GM11168 (cell line): Measurements from ENCODE around the gene FAIM.
"Not testable (repeated sequence)": the region's sequence is repeated elsewhere in the genome, so short reads cannot be mapped to it uniquely, and the experiment has no call there.

Experiments
- in situ Hi-C: fragments of 300-500 bp; cut with MboI; formaldehyde crosslinking; loops from one replicate; pipeline ENCODE4 v1.12.0; 2022; ENCODE audit warnings: low sequenced_read_pairs; ENCODE audit not compliant: unreplicated experiment

Gene FAIM

DNA sequence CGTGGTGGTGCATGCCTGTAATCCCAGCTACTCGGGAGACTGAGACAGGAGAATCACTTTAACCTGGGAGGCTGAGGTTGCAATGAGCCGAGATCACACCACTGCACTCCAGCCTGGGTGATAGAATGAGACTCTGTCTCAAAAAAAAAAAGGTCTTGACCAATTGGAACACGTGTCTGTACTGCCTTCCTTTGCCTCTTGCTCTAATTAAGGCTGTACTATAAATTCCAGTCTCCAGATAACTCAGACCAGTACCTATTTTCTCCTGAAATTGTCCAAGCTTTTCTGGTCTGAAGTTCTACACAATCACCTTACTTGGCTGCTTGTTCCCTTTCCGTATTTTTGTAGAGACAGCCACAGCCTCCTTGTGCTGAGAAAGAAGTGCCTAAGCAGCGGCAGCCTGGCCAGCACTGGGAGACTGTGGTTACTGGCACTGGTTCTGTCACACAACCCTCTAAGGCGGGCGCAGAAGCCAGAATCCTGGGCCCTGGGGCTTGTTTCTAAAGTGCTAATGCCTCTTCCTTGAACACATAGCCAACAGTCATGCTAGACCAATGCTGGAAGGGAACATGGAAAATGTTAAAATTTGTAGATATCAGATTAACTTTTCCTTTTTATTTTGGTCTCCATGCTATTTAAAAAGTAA is 8.3 kb upstream of the FAIM start:
- in situ Hi-C loops: no loop called here

DNA sequence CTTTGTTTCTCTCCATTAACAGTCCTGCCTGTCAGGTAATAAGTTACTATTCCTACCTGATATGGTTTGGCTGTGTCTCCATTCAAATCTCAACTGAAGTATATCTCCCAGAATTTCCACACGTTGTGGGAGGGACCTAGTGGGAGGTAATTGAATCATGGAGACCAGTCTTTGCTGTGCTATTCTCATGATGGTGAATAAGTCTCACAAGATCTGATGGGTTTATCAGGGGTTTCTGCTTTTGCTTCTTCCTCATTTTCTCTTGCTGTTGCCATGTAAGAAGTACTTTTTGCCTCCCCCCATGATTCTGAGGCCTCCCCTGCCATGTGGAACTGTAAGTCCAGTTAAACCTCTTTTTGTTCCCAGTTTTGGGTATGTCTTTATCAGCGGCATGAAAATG is 6.9 kb upstream of the FAIM start:
- in situ Hi-C loops: not testable (repeated sequence)

DNA sequence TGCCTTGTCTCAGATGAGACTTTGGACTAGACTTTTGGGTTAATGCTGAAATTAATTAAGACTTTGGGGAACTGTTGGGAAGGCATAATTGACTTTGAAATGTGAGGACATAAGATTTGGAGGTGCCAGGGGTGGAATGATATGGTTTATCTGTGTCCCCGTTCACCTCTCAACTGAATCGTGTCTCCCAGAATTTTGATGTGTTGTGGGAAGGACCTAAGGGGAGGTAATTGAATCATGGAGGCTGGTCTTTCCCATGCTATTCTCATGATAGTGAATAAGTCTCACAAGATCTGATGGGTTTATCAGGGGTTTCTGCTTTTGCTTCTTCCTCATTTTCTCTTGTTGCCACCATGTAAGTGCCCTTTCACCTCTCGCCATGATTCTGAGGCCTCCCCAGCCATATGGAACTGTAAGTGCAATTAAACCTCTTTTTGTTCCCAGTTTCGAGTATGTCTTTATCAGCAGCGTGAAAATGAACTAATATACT is 4.4 kb upstream of the FAIM start:
- in situ Hi-C loops: not testable (repeated sequence)

DNA sequence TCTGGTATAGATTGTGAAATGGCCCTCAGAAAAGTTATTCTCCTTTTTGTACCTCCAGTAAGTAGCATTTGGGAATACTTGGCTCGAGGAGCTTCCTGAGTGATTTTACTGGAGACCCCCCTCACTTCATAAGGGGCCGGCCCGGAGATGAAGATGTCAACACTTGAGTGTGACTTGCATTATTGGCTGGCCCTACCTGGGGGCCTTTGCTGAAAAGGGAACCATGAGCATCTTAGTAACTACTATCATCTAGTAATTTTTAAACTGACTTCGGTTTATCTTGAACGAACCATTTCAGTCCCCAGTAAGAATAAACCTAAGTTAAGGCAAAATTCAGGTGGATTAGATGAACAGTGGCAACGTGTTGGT is 1.3 kb downstream of the FAIM start:
- in situ Hi-C loops: no loop called here

DNA sequence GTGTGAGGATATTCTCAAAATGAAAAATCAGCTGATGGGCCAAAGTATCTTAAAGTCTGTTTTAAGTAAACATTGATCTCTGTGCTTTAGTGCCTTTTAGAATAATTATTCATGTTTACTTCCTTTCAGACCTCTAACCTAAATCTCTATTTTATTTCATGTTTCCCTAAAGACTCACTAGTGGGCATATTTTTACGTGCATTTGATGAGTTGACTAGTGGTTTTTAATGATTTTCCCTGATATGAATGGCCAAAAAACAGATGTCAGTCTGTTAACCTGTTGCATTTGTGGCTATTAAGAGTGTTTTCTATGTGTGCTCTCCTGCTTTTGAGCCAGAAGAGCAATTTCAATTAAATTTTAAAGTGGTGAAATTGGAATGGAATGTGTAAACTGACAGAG is 6.9 kb downstream of the FAIM start:
- in situ Hi-C loops: no loop called here

DNA sequence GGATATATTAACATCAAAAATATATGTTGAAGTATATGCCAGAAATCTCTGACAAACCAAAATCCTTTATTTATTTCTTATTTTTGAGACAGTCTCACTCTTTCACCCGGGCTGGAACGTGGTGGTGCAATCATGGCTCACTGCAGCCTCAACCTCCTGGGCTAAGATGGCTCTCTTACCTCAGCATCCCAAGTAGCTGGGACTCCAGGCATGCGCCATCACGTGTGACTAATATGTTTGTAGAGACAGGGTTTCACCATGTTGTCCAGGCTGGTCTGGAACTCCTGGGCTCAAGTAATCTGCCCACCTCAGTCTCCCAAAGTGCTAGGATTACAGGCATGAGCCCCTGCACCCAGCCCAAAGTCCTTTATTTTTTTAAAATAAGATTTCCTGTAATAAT is 11.9 kb downstream of the FAIM start:
- in situ Hi-C loops: no loop called here

DNA sequence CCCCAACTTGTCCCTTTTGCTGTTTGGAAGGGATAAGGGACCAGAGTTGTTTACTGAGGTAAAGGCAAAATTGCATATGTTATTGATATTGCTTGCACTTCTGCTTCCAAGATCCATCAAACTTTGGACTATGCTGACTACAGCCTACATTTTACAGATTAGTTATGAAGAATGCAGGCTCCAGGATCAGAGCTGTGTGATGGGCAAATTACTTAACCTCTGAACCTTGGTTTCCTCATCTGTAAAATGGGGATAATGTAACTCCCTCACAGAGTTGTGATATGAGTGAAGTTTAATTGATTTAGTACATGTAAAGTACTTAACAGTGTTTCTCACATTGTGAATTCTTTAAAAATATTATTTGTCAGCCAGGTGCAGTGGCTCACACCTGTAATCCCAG is 15.9 kb downstream of the FAIM start:
- in situ Hi-C loops: no loop called here

DNA sequence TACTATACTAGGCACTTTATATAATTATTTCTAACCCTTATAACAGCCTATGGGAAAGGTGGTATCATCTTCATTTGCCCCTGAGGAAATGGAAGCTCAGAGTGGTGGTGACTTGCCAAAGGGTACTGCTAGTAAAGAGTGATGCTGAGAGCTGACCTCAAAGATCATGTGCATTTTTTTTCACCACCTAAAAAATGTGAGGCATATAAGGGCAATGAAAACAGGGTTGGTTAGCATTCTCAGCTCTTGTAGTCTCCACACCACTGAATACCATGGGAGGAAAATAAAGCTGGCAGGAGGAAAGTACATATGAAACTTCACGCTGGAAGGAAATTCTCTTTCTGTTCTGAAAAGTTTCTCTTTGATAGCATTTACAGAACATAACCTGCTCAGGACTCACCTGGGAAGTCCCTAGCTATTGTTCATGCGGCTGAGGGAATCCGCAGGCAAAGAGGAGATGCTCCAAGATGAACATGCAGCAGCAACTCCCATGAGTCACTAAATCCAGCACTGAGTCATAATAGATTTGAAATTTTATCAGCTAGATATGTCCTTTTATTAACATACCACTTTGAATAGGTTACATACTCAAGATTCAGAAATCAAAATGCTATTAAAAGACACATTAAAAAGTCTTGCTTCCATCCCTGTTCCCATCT is 17.3 kb downstream of the FAIM start:
- in situ Hi-C loops: no loop called here

DNA sequence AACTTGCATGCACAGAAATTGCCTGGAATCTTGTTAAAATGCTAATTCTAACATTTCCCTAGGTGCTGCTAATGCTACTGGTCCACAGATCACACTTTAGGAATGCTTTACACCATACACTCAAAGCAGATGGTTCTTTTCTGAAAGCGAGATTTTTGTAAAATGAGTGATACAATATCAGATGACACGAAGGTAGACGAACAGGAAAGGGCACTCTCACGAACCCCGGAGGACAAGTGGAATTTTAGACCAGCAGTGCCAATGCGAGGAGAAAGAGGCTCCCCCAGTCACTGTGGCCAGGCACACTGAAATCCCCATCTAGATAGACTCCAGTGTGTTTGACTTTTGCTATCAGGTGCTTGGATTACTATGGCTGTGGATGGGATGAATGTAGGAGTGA is 21.0 kb downstream of the FAIM start:
- in situ Hi-C loops: no loop called here

DNA sequence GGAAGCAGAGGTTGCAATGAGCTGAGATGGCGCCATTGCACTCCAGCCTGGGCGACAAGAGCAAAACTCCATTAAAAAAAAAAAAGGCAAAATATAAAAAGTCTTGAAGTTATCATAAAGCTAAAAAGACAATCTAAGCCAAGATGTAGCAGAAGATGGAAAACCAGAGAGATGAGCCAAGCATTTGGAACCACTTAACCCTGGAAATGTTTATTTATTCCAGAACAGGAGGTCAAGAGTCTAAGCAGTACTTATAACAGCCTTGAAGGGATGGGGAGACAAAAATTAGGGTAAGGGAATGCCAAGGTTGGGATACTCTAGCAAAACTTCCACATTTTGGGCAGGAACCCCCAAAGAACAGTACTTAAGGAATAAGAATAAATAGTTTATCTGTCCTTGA is 30.1 kb downstream of the FAIM start:
- in situ Hi-C loops: no loop called here

DNA sequence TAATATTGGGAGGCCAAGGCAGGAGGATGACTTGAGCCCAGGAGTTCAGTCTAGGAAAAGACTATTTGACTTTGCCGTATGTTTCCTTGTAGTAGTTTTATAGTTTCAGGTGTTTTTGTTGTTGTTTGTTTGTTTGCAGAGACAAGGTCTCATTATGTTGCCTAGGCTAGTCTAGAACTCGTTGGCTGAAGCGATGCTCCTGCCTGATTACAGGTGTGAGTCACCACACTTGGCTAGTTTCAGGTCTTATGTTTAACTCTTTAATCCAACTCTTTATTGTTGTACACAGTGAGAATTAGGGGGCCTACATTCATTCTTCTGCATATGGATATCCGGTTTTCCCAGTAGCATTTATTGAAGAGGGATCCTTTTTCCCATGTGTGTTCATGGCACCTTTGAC is 32.0 kb downstream of the FAIM start:
- in situ Hi-C loops: no loop called here

DNA sequence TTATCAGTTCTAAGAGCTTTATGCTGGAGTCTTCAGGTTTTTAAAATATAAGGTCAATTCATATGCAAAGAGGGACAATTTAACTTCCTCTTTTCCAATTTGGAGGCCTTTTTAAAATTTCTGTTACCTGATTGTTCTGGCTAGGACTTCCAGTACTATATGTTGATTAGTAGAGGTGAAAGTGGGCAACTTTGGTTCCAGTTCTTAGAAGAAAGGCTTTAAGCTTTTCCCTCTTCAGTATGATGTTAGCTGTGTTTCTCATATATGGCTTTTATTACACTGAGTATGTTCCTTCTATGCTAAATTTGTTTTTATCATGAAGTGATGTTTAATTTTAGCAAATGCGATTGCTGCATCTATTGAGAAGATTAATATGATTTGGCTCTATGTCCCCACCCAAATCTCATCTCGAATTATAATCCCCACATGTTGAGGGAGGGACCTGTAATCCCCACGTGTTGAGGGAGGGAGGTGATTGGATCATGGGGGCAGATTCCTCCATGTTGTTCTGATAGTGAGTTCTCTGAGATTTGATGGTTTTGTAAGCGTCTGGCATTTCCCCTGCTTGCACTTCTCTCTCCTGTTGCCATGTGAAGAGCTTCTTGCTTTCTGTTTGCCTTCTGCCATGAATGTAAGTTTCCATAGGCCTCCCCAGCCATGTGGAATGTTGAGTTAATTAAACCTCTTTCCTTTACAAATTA is 33.8 kb downstream of the FAIM start:
- in situ Hi-C loops: no loop called here

DNA sequence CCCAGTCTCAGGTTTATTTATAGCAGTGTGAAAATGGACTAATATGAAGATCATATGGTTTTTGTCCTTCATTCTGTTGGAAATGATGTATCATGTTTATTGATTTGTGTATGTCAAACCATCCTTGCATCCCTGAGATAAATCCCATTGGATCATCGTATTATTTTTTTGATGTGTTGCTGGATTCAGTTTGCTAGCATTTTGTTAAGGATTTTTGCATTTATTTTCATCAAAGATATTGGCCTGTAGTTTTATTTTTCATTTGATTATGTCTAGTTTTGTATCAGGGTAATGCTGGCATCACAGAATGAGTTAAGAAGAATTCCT is 34.3 kb downstream of the FAIM start:
- in situ Hi-C loops: no loop called here

DNA sequence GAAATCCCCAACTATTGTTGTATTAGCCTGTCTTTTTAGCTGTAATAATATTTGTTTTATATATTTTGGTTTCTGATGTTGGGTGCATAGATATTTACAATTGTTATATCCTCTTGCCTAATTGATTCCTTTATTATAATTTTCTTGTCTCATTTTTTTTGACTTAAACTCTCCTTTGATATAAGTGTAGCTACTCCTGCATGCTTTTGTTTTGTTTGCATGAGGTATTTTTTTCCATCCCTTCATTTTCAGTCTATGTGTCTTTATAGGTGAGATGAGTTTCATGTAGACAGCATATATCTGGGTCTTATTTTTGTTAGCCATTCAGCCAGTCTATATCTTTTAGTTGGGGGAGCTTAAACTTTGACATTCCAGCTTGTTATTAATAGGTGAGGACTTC is 37.4 kb downstream of the FAIM start:
- in situ Hi-C loops: no loop called here

DNA sequence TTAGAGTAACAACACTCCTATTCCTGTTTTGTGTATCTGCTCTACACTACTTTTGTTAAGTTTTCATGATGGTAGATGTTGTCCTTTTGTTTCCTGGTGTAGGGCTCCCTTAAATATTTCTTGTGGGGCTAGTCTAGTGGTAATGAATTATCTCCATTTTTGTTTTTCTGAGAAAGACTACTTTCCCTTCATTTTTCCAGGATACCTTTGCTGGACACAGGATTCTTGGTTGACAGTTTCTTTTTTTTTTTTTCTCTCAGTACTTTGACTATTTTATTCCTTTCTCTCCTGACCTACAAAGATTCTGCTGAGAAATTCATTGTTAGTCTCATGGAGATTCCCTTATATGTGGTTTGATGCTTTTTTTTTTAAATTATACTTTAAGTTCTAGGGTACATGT is 37.9 kb downstream of the FAIM start:
- in situ Hi-C loops: no loop called here

DNA sequence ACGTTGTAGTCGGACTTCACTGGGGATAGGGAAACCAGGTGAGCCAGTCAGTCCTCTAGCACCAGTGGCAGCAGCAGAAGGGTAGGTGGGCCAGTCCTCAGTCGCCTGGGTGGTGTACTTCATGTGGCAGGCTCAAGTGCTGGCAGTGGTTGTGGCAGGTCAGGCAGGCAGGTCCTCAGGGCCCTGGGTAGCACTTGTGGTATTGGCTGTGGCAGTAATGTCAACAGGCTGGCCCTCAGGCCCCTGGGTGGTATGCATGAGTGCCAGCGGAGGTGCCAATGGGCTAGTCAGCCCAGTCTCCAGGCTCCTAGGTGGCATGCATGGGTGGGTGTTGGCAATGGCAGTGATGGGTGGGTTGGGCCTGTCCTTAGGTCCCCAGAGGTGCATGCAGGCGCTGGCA is 40.6 kb downstream of the FAIM start:
- in situ Hi-C loops: no loop called here

DNA sequence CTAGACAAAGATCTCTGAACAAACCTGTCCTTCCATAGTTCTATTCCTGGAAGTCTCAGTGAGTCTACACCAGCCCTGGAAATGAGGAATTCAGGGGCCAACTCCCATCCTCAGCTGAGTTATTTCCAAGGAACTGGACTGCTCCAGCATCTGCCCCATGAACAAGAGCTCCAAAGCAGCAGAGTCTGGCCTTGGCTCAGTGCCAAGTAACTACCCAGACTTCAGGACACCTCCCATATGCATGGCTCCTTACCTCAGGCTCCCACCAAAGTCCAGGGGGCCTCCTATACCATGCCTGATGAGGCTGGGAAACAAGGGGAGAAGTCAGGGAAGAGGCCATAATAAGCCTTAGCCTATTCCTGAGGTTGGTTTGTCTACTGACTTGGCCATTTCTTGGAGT is 45.0 kb downstream of the FAIM start:
- in situ Hi-C loops: no loop called here

DNA sequence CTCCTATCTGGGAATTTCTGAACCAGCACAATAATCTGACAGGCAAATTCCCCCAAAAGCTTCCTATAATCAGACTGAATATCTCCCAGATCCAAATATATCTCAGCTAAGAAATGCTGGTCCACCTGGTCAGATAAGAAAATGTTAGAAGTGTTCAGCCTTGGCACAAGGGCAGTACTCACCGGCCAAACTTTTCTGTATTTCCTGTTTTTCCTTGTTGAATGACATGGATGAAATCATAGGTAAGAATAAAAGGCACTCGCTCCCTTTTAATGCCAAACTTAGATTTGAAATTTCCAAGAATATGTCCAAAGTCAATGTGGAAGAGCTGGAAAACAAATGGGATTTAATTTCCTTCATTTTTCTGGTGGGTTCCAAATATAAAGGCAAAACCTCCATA is 48.9 kb downstream of the FAIM start:
- in situ Hi-C loops: no loop called here

DNA sequence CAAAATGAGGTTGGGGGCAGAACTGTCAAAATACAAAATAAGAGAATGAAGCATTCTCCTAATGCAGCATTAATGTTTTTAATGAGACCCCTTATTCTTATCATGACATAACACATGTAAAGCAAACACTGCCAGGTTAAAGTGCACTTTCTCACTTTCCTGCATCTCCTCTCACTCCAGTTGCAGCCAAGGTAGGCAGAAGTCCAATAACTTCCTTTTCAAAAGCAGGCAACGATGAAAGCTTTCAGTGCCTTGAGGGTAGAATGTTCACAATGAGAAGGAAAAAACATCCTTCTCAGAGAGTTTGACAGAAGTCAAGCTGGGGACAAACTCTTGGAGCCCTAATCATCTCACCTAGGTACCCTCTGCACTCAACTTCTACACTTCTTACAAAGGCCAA is 59.5 kb downstream of the FAIM start:
- in situ Hi-C loops: no loop called here

DNA sequence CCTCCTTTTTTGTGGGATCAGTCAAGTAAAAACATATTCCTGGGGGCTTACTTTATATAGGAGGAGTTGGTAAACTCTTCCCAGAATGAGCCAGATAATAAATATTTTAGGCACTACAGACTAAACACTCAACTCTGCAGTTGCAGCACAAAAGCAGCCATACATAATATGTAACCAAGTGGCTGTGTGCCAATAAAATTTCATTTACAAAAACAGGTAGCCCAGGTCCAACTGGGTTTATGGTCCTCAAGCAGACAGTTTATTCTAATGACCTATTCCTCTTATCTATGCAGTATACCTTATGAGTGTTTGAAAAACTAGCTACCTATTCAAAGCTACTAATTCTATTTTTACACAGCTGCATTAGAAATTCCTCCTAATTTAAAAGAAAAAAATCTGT is 61.8 kb downstream of the FAIM start:
- in situ Hi-C loops: no loop called here

DNA sequence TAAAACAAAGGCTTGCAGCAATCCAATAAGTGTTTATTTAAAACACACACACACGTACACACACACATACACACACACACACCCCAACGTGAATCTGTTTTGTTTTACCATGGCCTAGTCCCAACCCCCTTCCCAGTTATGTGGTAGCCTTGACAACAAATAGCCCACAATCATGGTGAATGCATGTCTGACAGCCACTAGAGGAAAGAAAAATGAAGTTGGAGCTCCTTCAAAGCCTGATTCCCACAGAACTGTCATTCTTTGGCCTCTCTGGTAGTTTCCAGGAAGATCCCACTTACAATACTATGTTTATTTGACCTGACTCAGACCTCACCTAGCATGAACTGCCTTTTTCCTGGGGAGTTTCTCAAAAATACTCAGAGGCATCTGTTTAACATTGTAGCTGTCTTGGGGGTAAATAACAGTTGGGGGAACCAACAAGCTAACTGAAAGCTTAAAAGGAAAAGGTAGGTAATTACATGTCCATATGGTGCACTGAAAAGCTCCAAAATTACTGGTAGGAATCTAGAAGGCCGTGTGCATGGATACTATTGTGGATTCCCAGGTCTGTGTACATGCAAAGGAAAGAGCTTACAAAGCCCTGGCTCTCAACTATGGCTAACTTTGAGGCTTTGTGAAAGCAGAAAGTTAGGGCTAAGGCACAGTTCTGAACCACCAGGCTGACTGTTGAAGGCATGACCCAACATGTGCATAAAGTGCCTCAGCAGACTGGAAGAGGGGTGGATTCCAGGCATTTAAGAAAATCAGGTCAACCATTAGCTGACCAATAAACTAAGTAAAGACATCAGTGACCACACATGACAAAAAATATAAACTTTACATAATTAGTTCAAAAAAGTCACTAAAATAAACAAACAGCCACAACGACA is 65.3 kb downstream of the FAIM start:
- in situ Hi-C loops: no loop called here
